HG03095 (cell line): Measurements from ENCODE around the gene NPIPB6.

ENCODE experiments used
- ATAC-seq: cut with Tn5 transposase; IDR thresholded peaks from one replicate; pipeline ENCODE4 v1.9.1; 2021; ENCODE audit warnings: moderate library complexity; ENCODE audit not compliant: unreplicated experiment

The NPIPB6 gene

DNA sequence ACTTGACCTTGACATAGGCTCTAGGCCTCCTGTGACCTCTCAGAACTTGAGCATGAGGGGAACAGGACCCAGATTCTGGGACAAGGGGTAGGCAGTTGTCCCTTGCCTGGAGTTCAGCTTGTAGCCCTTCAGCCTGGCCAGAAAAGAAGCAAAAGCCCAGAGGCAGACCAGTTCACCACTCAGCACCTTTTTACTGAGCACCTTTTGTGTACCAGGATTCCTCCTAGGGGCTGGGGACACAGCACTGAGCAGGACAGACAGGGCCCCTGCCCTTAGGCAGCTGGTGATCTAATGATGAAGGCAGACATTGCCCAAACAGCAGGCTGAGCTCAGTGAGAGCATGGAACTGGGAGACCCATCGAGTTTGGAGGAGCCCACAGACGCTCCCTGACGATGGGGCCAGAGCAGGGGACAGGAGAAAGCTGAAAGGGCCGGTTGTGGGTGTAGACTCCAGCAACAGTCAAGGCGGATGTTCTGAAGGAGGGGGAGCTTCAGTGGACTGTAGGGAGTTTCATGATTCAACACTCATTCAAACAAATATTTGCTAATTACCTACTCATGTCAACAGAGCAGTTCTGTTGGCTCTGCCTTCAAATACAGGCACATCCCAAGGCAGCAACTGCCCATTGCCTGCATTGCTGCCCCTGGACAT lies 38.9 kb downstream of the NPIPB6 start:
- no peak for ATAC-seq

- ATAC-seq: no peak
Observed at GRCh38 chr16:28321700-28322411, 41.5 kb downstream of the NPIPB6 start.

DNA sequence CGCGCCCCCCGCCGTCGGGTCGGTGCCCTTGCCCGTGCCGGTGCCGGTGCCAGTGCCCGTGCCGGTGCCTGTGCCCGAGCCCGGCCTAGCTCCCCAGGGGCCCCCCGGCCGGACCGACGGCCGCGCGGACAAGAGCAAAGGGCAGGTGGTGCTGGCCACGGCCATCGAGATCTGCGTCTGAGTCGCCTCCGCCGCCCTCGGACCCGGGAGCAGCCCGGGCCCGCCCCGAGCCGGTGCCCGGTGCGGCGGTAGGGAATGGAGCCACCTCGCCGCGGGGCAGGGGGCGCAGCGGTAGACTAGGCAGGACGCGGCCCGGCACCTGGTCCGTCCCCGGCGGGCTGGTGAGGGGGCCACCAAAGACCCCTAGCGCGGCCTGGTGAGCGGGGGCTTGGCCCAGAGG lies 42.6 kb downstream of the NPIPB6 start:
- no peak for ATAC-seq

DNA sequence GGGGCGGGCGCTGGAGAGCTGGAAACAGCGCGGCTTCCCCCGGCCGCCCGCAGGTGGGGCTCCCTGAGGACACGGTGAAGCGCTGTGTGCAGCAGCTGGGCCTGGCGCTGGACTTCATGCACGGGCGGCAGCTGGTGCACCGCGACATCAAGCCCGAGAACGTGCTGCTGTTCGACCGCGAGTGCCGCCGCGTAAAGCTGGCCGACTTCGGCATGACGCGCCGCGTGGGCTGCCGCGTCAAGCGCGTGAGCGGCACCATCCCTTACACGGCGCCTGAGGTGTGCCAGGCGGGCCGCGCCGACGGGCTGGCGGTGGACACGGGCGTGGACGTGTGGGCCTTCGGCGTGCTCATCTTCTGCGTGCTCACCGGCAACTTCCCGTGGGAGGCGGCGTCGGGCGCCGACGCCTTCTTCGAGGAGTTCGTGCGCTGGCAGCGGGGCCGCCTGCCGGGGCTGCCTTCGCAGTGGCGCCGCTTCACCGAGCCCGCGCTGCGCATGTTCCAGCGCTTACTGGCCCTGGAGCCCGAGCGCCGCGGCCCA lies 43.2 kb downstream of the NPIPB6 start:
- ATAC-seq: no peak

GRCh38 chr16:28319476-28320022 lies 43.8 kb downstream of the NPIPB6 start:
- no peak for ATAC-seq

GRCh38 chr16:28318042-28318744 lies 45.1 kb downstream of the NPIPB6 start:
- ATAC-seq: no peak

GRCh38 chr16:28317040-28317880 lies 46.0 kb downstream of the NPIPB6 start:
- ATAC-seq: no peak

GRCh38 chr16:28316054-28316453 lies 47.3 kb downstream of the NPIPB6 start:
- no peak for ATAC-seq

GRCh38 chr16:28313587-28313986 lies 49.7 kb downstream of the NPIPB6 start:
- no peak for ATAC-seq

DNA sequence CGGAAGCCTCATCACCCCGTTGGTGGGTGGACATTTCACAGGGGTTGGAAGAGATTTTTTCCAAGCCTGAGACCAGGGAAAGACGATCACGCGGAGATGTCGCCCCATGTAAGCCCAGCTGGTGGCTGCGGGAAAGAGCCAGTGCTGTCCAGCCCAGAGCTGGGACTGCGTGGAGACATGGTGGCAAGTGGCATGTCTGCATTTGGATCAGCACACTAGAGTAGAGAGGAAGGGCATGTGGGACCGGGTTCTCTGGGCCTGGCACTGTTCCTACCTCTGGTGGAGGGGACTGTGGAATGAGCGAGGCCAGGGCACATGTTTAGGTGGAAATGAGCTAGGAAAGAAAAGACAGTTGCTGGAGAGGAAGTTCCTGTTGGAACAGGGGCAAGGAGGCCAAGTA lies 51.0 kb downstream of the NPIPB6 start:
- no peak for ATAC-seq

GRCh38 chr16:28311913-28312312 lies 51.4 kb downstream of the NPIPB6 start:
- no peak for ATAC-seq

GRCh38 chr16:28311413-28311812 lies 51.9 kb downstream of the NPIPB6 start:
- ATAC-seq: no peak

DNA sequence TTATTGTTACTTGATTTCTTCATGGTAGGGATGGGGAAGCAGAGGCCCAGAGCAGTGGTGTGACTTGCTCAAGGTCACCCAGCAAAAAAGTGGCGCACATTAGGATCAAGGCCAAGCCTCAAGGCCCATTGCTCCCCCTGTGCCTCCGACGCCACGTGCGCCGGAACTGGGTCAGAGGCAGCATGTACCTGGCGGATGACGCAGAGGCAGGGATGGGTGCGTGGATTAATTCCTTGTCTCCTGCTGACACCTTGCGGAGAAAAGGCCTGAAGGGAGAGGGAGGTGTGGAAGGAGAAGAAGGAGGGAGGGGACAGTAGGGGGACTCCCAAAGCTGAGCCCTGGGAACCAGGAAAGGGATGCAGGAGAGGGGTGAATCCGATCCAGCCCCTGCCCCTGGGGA lies 52.5 kb downstream of the NPIPB6 start:
- ATAC-seq: no peak

GRCh38 chr16:28309811-28310311 lies 53.4 kb downstream of the NPIPB6 start:
- ATAC-seq: no peak

- ATAC-seq: no peak
Observed at GRCh38 chr16:28308794-28309584, 54.3 kb downstream of the NPIPB6 start.

- no peak for ATAC-seq
Observed at GRCh38 chr16:28307936-28308335, 55.4 kb downstream of the NPIPB6 start.

GRCh38 chr16:28304214-28304613 lies 59.1 kb downstream of the NPIPB6 start:
- ATAC-seq: no peak

- ATAC-seq: no peak
Observed at GRCh38 chr16:28303132-28303531, 60.2 kb downstream of the NPIPB6 start.

DNA sequence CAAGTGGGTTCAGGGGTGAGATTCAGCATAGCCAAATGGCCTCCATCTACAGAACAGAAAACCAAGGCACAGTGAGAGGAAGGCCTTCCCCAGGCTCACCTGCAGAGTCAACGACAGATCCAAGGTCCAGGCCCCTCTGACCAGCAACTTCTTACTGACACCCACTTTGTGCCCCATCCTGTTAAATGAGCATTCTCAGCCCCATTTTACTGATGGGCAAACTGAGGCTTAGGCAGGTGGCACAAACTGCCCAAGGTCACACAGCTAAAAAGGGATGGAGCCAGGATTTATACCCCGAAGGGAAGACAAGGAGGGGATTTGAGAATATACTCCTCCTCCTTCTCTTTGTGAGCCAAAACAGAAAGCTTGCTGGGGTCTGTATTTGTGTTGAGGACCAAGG lies 61.7 kb downstream of the NPIPB6 start:
- ATAC-seq: no peak

- no peak for ATAC-seq
Observed at GRCh38 chr16:28301154-28301553, 62.2 kb downstream of the NPIPB6 start.
